ENCODE data around the gene ANKRD63. TPM values are rescaled to one million over a fixed set of nuclear protein-coding genes. Genes with fewer than 3 reads are reported as not detected.

The ANKRD63 gene
- total RNA-seq, 1 donor: not detected

DNA sequence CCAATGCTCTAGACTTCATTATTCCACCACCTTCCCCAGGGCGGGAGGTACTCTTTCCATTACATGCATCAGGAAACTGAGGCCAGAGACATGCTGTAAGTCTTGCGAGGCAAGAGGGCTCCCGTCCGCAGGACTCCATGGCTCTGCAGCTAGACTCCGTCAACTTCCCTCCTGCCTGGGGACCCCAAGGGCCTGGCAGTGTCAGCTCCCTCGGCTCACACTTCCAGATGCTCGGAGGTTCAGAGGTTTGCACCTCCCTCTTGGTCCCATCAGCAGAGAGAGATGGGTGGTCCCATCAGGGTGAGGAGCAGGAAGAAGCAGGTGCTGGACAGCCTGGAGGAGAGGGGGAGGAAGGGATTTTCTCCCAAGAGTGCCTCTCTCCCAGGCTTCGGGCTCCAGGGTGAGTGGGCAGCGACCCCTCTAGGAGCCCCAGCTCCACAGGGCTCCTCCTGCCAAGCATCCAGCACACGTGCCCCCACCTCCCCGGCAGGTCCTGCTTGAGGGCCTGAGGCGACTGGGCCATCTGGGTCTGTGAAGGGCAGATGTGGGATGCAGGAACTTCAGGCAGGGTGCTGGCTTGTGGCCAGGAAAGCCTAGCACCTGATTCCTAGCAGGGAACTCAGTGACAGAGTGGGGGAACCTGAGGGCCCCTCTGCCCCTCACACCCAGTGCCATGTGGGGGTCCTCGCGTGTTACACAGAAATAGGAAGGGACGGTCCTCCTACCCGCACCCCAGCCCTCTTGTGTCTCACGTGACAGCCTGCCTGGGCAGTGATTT lies 34.7 kb downstream of the ANKRD63 start:
- no peak overlapping the region for H3K27ac ChIP-seq (ENCODE audit: low read depth, low read length)
- TF ChIP-seq, protein P1, sequence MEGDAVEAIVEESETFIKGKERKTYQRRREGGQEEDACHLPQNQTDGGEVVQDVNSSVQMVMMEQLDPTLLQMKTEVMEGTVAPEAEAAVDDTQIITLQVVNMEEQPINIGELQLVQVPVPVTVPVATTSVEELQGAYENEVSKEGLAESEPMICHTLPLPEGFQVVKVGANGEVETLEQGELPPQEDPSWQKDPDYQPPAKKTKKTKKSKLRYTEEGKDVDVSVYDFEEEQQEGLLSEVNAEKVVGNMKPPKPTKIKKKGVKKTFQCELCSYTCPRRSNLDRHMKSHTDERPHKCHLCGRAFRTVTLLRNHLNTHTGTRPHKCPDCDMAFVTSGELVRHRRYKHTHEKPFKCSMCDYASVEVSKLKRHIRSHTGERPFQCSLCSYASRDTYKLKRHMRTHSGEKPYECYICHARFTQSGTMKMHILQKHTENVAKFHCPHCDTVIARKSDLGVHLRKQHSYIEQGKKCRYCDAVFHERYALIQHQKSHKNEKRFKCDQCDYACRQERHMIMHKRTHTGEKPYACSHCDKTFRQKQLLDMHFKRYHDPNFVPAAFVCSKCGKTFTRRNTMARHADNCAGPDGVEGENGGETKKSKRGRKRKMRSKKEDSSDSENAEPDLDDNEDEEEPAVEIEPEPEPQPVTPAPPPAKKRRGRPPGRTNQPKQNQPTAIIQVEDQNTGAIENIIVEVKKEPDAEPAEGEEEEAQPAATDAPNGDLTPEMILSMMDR (IDR thresholded peaks at IDR 0.05; ENCODE audit: extremely low read depth, low read depth, low read length): no peak
- H3K27me3 ChIP-seq (ENCODE audit: insufficient read depth, low read length): peaks cover 33% of the 10 kb centered on the region
- no peaks in the 10 kb centered on the region for H4K20me1 ChIP-seq (ENCODE audit: insufficient read depth, low read length)
- DNase-seq (ENCODE audit: insufficient read length, low spot score, missing footprints): peak; percentile 76
- H3K9me3 ChIP-seq (ENCODE audit: low read depth, low read length): no peaks in the 10 kb centered on the region
- no peaks in the 10 kb centered on the region for H3K79me2 ChIP-seq (ENCODE audit: insufficient read depth, low read length)
- H3K4me3 ChIP-seq (ENCODE audit: insufficient read depth, low read length): no peak overlapping the region
- H2AFZ ChIP-seq (ENCODE audit: low read length): no peak overlapping the region
- H3K36me3 ChIP-seq (ENCODE audit: insufficient read depth, low read length): no peaks in the 10 kb centered on the region
- H3K4me2 ChIP-seq (ENCODE audit: insufficient read depth, low read length): no peak overlapping the region
- peaks cover 4% of the 10 kb centered on the region for H3K4me1 ChIP-seq (ENCODE audit: insufficient read depth, low read length)

DNA sequence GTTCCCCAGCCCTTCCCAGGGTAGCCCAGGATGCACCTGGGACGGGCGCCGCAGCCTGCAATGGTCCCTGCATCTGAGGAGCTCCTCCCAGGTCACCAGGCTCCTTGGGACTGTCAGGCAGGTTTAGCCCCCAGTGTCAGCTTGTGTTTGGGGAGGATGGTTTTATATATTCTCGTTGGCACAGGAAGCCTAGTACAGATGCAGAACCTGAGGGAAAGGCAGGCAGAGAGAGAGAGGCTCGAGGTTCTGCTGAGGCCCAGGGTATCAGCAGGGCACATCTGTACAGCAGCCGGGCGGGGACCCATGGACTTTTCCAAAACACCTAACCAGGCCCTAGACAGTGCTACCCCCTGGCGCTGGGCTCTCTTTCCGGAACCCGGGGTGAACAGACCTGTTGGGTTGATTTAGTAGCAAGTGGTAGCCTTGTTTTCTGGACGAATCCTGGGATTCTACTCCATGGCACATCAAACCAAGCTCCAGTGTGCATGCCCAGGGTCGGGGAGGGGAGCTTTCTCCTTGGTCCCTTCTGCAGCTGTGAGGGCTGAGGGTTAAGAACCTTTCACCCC lies 35.4 kb downstream of the ANKRD63 start:
- peaks cover 4% of the 10 kb centered on the region for H3K4me1 ChIP-seq (ENCODE audit: insufficient read depth, low read length)
- H3K36me3 ChIP-seq (ENCODE audit: insufficient read depth, low read length): no peaks in the 10 kb centered on the region
- H3K79me2 ChIP-seq (ENCODE audit: insufficient read depth, low read length): no peaks in the 10 kb centered on the region
- TF ChIP-seq, protein P1 (IDR thresholded peaks at IDR 0.05; ENCODE audit: extremely low read depth, low read depth, low read length): no peak
- no peaks in the 10 kb centered on the region for H3K9me3 ChIP-seq (ENCODE audit: low read depth, low read length)
- no peak overlapping the region for H3K4me3 ChIP-seq (ENCODE audit: insufficient read depth, low read length)
- no peak overlapping the region for H3K27ac ChIP-seq (ENCODE audit: low read depth, low read length)
- H2AFZ ChIP-seq (ENCODE audit: low read length): no peak overlapping the region
- H4K20me1 ChIP-seq (ENCODE audit: insufficient read depth, low read length): no peaks in the 10 kb centered on the region
- no peak overlapping the region for H3K4me2 ChIP-seq (ENCODE audit: insufficient read depth, low read length)
- DNase-seq (ENCODE audit: insufficient read length, low spot score, missing footprints): peak; percentile 83
- H3K27me3 ChIP-seq (ENCODE audit: insufficient read depth, low read length): peaks cover 26% of the 10 kb centered on the region

DNA sequence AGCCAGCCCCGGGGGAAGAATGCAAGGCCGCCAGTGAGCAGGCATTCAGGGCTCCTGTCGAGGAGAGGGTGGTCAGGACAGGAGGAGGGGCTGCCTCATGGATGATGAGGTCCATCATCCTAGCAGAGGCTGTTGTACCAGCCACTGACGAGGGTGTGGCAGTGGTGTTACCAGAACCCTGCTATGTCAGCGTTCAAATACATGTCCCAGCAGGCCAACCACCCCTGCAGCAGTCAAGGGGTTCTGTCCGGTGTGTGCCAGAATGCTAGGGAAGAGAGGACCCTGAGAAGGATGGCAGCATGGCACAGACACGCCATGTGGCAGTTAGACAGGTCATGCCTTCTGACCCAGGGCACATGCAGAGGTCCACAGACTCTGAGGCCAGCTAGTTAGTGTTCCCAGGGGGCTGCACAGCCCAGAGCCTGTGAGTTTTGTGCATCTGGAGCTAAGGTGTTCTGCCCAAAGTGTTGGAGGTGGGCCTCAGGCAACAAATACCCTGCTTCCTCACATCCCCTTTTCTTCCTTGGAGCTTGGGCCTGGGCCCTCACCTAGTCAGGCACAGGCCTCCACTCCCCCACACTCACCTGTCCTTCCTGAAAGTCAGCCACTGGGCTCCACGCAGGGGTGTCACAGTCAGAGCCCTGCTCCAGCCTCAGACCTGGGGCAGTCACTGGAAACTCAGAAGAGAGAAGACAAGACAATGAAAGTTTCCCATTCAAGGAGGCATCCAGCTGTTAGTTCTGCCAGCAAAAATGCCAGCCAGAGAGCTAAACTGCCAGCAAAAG lies 36.2 kb downstream of the ANKRD63 start:
- no peaks in the 10 kb centered on the region for H4K20me1 ChIP-seq (ENCODE audit: insufficient read depth, low read length)
- TF ChIP-seq, protein P1 (IDR thresholded peaks at IDR 0.05; ENCODE audit: extremely low read depth, low read depth, low read length): no peak
- no peaks in the 10 kb centered on the region for H3K36me3 ChIP-seq (ENCODE audit: insufficient read depth, low read length)
- H3K27me3 ChIP-seq (ENCODE audit: insufficient read depth, low read length): peaks cover 18% of the 10 kb centered on the region
- H3K4me2 ChIP-seq (ENCODE audit: insufficient read depth, low read length): no peak overlapping the region
- H3K9me3 ChIP-seq (ENCODE audit: low read depth, low read length): no peaks in the 10 kb centered on the region
- peaks cover 4% of the 10 kb centered on the region for H3K4me1 ChIP-seq (ENCODE audit: insufficient read depth, low read length)
- H3K79me2 ChIP-seq (ENCODE audit: insufficient read depth, low read length): no peaks in the 10 kb centered on the region
- DNase-seq (ENCODE audit: insufficient read length, low spot score, missing footprints): peak; percentile 69
- no peak overlapping the region for H2AFZ ChIP-seq (ENCODE audit: low read length)
- H3K27ac ChIP-seq (ENCODE audit: low read depth, low read length): no peak overlapping the region
- H3K4me3 ChIP-seq (ENCODE audit: insufficient read depth, low read length): no peak overlapping the region

Data from osteoblast (primary cell).